Bronchial epithelial cell (primary cell): Measurements from ENCODE around the gene IL17RD. TPM values are rescaled to one million over a fixed set of nuclear protein-coding genes. Genes with fewer than 3 reads are reported as not detected.

Experiments used
- DNase-seq: peaks from one replicate; pipeline ENCODE4 v3.0.0-alpha.2; 2010; ENCODE audit warnings: low read depth
- FAIRE-seq: peaks from 2 replicates; lab custom pipeline; 2011; peaks lifted over from hg19 to GRCh38; lab: Jason Lieb, UNC
- H3K27me3 ChIP-seq: 2 replicates; pipeline ENCODE4 v1.5.1; 2011; ENCODE audit warnings: low read length; ENCODE audit not compliant: control insufficient read depth, insufficient read depth
- H3K36me3 ChIP-seq: 2 replicates; pipeline ENCODE4 v1.5.1; 2011; ENCODE audit warnings: low read length; ENCODE audit not compliant: control insufficient read depth, insufficient read depth
- H3K4me3 ChIP-seq: 2 replicates; pipeline ENCODE4 v1.5.1; 2011; ENCODE audit warnings: mild to moderate bottlenecking, low read depth, low read length, control low read depth
- total RNA-seq: library from RNA; depleted of rRNA; stranded (reverse); fragments of >200 nt; gene quantifications from 2 replicates; pipeline ENCODE4 v1.2.1, GENCODE V29; 2014
- TF ChIP-seq, protein P1 (sequence below): IDR thresholded peaks from 2 replicates; pipeline ENCODE4 v1.5.1; 2011; ENCODE audit warnings: mild to moderate bottlenecking, moderate library complexity, low read length, control low read depth, inconsistent platforms; ENCODE audit not compliant: insufficient read depth, severe bottlenecking

Gene IL17RD
- total RNA-seq, 1 donor from 2014 or later, result 1.1 TPM

- Histone ChIP-seq H3K4me3 (no peak overlapping the region), H3K36me3 (no peaks in the 10 kb centered on the region), H3K27me3 (no peaks in the 10 kb centered on the region)
- DNase-seq (no peak), FAIRE-seq (no peak)
- TF ChIP-seq, protein P1, sequence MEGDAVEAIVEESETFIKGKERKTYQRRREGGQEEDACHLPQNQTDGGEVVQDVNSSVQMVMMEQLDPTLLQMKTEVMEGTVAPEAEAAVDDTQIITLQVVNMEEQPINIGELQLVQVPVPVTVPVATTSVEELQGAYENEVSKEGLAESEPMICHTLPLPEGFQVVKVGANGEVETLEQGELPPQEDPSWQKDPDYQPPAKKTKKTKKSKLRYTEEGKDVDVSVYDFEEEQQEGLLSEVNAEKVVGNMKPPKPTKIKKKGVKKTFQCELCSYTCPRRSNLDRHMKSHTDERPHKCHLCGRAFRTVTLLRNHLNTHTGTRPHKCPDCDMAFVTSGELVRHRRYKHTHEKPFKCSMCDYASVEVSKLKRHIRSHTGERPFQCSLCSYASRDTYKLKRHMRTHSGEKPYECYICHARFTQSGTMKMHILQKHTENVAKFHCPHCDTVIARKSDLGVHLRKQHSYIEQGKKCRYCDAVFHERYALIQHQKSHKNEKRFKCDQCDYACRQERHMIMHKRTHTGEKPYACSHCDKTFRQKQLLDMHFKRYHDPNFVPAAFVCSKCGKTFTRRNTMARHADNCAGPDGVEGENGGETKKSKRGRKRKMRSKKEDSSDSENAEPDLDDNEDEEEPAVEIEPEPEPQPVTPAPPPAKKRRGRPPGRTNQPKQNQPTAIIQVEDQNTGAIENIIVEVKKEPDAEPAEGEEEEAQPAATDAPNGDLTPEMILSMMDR, result no peak
These were observed 70.6 kb downstream of the IL17RD start for GRCh38 chr3:57094575-57094974.

GRCh38 chr3:57093971-57094535 lies 71.1 kb downstream of the IL17RD start:
- no peak for FAIRE-seq
- TF ChIP-seq, protein P1, result no peak
- H3K36me3 ChIP-seq, result no peaks in the 10 kb centered on the region
- H3K4me3 ChIP-seq, result no peak overlapping the region
- H3K27me3 ChIP-seq, result no peaks in the 10 kb centered on the region
- DNase-seq, result no peak

- Histone ChIP-seq H3K27me3 (no peaks in the 10 kb centered on the region), H3K4me3 (no peak overlapping the region), H3K36me3 (no peaks in the 10 kb centered on the region)
- no peak for DNase-seq
- peak; percentile 13 for FAIRE-seq
- TF ChIP-seq, protein P1, result no peak
These were observed 71.7 kb downstream of the IL17RD start for GRCh38 chr3:57093489-57093888.

GRCh38 chr3:57091521-57092273 lies 73.5 kb downstream of the IL17RD start:
- no peaks in the 10 kb centered on the region for H3K36me3 ChIP-seq
- no peaks in the 10 kb centered on the region for H3K27me3 ChIP-seq
- H3K4me3 ChIP-seq, result no peak overlapping the region
- DNase-seq, result no peak
- no peak for FAIRE-seq
- TF ChIP-seq, protein P1, result no peak

DNA sequence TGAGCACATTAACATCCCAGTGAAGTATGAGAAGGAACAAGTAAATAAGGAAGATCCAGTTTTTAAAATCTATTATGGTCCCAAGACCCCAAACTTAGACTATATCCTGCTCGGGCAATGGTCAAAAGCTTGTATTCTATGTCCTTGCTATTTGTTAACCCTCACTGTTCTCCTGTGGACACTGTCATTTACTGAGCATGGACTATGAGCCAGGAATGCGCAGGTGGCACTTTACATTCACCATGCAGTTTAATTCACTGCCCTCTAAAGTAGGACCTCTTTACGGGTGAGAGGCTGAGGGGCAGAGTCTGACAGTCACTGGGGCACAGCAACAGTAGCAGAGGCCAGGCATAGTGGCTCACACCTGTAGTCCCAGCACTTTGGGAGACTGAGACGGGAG lies 76.1 kb downstream of the IL17RD start:
- H3K4me3 ChIP-seq, result no peak overlapping the region
- no peaks in the 10 kb centered on the region for H3K36me3 ChIP-seq
- TF ChIP-seq, protein P1, result no peak
- no peaks in the 10 kb centered on the region for H3K27me3 ChIP-seq
- FAIRE-seq (no peak), DNase-seq (no peak)
